Ovary (tissue), 3 donors: ENCODE measurements around the gene TRIO.

Source experiments
- POLR2A ChIP-seq: fragments of 450-650 bp; IDR thresholded peaks from one replicate; pipeline ENCODE4 v1.6.1; 2017; ENCODE audit warnings: antibody characterized with exemption, mild to moderate bottlenecking, moderate library complexity
- TF ChIP-seq, protein P1 (sequence below), 3 donors: fragments of 450-650 bp in 2 of 3; fragments of 200-600 bp in 1 of 3; IDR thresholded peaks; one replicate each; pipeline versions ENCODE4 v1.5.1 to v1.8.0; 2016 to 2022; ENCODE audit warnings: antibody characterized with exemption in 3 of 3, mild to moderate bottlenecking in 1 of 3
- donor health status: DM: no; HTN: no; CAD: no.

DNA sequence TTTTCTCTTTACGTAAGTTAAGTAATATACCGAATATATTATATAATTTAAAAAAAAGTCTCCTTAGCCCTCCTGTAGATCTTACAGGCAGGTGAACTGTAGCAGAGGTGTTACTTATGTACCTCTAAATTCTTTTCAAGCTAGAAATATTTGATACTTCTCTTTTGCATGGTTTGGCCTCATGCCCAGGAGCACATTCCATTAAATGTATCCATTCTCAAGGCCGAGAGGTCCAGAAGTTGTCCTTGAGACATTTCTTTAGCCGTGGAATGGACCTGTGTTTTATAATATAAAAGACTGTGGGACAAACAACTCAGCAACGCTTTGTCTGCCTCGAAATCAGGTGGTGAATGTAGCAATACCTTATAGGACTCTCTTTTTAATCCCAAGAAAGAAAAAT, 184.5 kb downstream of the TRIO start:
- TF ChIP-seq, protein P1, sequence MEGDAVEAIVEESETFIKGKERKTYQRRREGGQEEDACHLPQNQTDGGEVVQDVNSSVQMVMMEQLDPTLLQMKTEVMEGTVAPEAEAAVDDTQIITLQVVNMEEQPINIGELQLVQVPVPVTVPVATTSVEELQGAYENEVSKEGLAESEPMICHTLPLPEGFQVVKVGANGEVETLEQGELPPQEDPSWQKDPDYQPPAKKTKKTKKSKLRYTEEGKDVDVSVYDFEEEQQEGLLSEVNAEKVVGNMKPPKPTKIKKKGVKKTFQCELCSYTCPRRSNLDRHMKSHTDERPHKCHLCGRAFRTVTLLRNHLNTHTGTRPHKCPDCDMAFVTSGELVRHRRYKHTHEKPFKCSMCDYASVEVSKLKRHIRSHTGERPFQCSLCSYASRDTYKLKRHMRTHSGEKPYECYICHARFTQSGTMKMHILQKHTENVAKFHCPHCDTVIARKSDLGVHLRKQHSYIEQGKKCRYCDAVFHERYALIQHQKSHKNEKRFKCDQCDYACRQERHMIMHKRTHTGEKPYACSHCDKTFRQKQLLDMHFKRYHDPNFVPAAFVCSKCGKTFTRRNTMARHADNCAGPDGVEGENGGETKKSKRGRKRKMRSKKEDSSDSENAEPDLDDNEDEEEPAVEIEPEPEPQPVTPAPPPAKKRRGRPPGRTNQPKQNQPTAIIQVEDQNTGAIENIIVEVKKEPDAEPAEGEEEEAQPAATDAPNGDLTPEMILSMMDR (IDR thresholded peaks at IDR 0.05) = no peak
- no peak for TF ChIP-seq POLR2A
